ENCODE data around the gene GALNT10. TPM values are rescaled to one million over a fixed set of nuclear protein-coding genes. Genes with fewer than 3 reads are reported as not detected.

The GALNT10 gene
- total RNA-seq, 1 experiment from 2014 or later: 68.2 TPM

DNA sequence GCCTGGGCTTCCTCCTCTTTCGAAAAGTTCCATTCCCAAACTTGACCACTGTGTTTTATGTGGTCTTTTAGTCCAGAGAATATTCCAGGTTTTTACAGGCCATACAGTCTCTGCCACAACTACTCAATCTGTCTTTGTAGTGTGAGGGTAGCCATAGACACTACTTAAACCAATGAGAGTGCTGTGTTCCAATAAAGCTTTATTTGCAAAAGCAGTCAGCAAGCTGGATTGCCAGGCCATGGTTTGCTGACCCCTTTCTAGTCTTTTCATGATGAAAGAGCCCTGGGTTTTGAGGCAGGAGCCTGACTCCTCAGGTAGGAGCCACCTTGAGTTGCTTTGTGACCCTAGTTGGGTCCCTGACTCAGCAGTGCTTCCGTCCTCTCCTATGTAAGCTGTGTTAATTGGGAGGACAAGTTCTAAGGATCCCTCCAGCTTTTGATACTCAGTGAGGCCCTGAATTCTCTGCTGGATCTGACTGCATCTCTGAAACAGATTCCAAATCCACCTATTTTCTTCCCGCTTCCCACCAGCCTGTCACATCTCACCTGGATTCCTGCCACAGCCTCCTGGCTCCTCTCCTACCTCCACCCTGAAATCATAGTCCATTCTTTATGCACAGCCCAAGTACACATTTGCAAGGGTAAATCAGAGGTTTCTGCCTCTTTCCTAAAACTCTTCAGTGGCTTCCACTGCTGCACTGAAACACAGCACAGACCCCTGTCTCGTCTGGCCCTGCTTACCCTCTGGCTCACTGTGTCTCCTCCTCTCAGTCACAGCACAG is 13.5 kb downstream of the GALNT10 start:
- Mint-ChIP-seq H3K27ac (ENCODE audit: unreplicated experiment) (no peak overlapping the region), H3K9me3 (ENCODE audit: low read depth, unreplicated experiment) (no peaks in the 10 kb centered on the region), H3K4me1 (ENCODE audit: low read depth, unreplicated experiment) (peaks cover 17% of the 10 kb centered on the region), H3K36me3 (ENCODE audit: insufficient read depth, unreplicated experiment) (no peaks in the 10 kb centered on the region), H3K27me3 (ENCODE audit: unreplicated experiment) (no peaks in the 10 kb centered on the region), H3K4me3 (ENCODE audit: low read depth, unreplicated experiment) (no peak overlapping the region)
- no peak for DNase-seq
- CTCF ChIA-PET: no interaction called here
- no TSS peak for BruUV-seq (replicated peaks)
- TF ChIP-seq, protein P1, sequence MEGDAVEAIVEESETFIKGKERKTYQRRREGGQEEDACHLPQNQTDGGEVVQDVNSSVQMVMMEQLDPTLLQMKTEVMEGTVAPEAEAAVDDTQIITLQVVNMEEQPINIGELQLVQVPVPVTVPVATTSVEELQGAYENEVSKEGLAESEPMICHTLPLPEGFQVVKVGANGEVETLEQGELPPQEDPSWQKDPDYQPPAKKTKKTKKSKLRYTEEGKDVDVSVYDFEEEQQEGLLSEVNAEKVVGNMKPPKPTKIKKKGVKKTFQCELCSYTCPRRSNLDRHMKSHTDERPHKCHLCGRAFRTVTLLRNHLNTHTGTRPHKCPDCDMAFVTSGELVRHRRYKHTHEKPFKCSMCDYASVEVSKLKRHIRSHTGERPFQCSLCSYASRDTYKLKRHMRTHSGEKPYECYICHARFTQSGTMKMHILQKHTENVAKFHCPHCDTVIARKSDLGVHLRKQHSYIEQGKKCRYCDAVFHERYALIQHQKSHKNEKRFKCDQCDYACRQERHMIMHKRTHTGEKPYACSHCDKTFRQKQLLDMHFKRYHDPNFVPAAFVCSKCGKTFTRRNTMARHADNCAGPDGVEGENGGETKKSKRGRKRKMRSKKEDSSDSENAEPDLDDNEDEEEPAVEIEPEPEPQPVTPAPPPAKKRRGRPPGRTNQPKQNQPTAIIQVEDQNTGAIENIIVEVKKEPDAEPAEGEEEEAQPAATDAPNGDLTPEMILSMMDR (IDR thresholded peaks at IDR 0.05; ENCODE audit: unreplicated experiment): no peak
- intact Hi-C loops (cut with micrococcal nuclease; ENCODE audit: unreplicated experiment): no loop called here

DNA sequence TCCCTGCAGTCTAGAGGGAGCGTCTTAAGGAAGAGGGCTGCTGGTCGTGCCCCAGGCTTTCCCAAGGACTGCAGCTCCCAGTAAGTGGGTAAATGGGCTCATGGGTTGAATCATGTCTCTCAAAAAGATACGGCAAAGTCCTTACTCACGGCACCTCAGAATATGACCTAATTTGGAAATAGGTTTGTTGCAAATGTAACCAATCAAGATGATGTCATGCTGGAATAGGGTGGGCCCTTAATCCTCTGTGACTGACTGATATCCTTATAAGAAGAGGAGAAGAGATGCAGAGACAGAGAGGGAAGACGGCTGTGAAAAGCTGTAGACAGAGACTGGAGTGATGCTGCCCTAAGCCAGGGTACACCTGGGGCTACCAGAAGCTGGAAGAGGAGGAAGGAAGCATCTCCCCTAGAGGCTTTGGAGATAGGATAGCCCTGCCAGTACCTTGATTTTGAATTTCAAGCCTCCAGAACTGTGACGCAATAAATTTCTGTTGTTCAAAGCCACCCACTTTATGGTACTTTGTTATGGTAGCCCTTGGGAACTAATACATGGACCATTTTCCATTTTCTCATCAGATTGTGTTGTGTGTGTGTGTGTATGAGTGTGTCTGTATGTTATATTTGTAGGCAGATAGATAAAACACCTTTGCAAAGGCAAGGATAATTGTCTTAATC is 15.0 kb downstream of the GALNT10 start:
- Mint-ChIP-seq H3K9me3 (ENCODE audit: low read depth, unreplicated experiment) (no peaks in the 10 kb centered on the region), H3K27ac (ENCODE audit: unreplicated experiment) (no peak overlapping the region), H3K4me1 (ENCODE audit: low read depth, unreplicated experiment) (peaks cover 9% of the 10 kb centered on the region), H3K27me3 (ENCODE audit: unreplicated experiment) (no peaks in the 10 kb centered on the region), H3K36me3 (ENCODE audit: insufficient read depth, unreplicated experiment) (no peaks in the 10 kb centered on the region), H3K4me3 (ENCODE audit: low read depth, unreplicated experiment) (no peak overlapping the region)
- CTCF ChIA-PET: no interaction called here
- DNase-seq: no peak
- no TSS peak for BruUV-seq (replicated peaks)
- TF ChIP-seq, protein P1 (IDR thresholded peaks at IDR 0.05; ENCODE audit: unreplicated experiment): no peak
- intact Hi-C loops (cut with micrococcal nuclease; ENCODE audit: unreplicated experiment): no loop called here

DNA sequence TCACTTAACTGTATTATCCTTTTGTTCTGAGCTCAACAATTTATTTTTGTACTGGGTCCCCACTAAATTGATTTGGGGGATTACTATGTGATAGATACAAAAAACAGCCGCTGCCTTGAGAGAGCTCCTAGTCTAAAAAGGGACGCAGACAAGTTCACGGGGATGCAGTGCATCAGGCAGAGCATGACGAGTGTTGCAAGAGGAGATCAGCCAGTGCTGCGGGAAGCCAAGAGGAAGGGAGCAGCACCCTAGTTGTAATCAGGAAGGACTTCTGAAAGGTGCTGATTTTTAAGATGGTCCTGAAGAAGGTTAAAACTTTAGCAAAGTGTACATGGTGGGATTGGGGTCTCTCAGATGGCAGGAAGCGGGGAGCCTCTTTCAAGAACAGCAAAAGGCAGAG is 15.8 kb downstream of the GALNT10 start:
- H3K36me3 Mint-ChIP-seq (ENCODE audit: insufficient read depth, unreplicated experiment): no peaks in the 10 kb centered on the region
- no peak overlapping the region for H3K4me3 Mint-ChIP-seq (ENCODE audit: low read depth, unreplicated experiment)
- H3K9me3 Mint-ChIP-seq (ENCODE audit: low read depth, unreplicated experiment): no peaks in the 10 kb centered on the region
- CTCF ChIA-PET: interaction anchor here (1.0 kb wide), 1 partner anchor 9 kb away, joined by 4 read pairs; no protein-coding TSS in a partner anchor
- peaks cover 9% of the 10 kb centered on the region for H3K4me1 Mint-ChIP-seq (ENCODE audit: low read depth, unreplicated experiment)
- no peak overlapping the region for H3K27ac Mint-ChIP-seq (ENCODE audit: unreplicated experiment)
- TF ChIP-seq, protein P1 (IDR thresholded peaks at IDR 0.05; ENCODE audit: unreplicated experiment): no peak
- DNase-seq: no peak
- no peaks in the 10 kb centered on the region for H3K27me3 Mint-ChIP-seq (ENCODE audit: unreplicated experiment)
- intact Hi-C loops (cut with micrococcal nuclease; ENCODE audit: unreplicated experiment): no loop called here
- BruUV-seq (replicated peaks): no TSS peak

DNA sequence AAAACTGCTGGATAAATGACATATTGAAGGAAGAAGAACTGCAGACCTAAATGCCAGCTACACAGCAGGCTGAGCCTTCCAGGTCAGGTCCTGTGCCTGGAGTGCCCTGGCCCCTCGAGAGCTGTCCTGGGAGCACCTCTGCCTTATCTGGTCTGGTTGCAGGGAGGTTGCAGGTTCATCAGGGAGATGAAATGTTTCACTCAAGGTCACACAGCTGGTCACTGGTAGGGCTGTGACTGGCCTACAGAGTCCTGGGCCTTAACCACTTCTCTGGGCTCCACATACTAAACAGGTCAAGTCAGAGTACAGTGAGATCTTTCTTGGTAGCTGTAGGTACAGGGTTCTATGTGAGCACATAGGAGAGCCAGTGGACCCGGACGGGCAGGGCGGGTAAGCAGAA is 16.7 kb downstream of the GALNT10 start:
- DNase-seq: no peak
- Mint-ChIP-seq H3K27me3 (ENCODE audit: unreplicated experiment) (no peaks in the 10 kb centered on the region), H3K9me3 (ENCODE audit: low read depth, unreplicated experiment) (no peaks in the 10 kb centered on the region), H3K36me3 (ENCODE audit: insufficient read depth, unreplicated experiment) (no peaks in the 10 kb centered on the region), H3K4me1 (ENCODE audit: low read depth, unreplicated experiment) (peaks cover 9% of the 10 kb centered on the region), H3K4me3 (ENCODE audit: low read depth, unreplicated experiment) (no peak overlapping the region), H3K27ac (ENCODE audit: unreplicated experiment) (no peak overlapping the region)
- TF ChIP-seq, protein P1 (IDR thresholded peaks at IDR 0.05; ENCODE audit: unreplicated experiment): no peak
- intact Hi-C loops (cut with micrococcal nuclease; ENCODE audit: unreplicated experiment): no loop called here
- no TSS peak for BruUV-seq (replicated peaks)
- CTCF ChIA-PET: interaction anchor here (0.6 to 1.0 kb wide), 2 partner anchors 10 to 1192 kb away, joined by 3 to 4 read pairs; no protein-coding TSS in a partner anchor
